Measurements from ENCODE around the gene S1PR4.
"Not testable (repeated sequence)": the region's sequence is repeated elsewhere in the genome, so short reads cannot be mapped to it uniquely, and the experiment has no call there.

S1PR4 gene

DNA sequence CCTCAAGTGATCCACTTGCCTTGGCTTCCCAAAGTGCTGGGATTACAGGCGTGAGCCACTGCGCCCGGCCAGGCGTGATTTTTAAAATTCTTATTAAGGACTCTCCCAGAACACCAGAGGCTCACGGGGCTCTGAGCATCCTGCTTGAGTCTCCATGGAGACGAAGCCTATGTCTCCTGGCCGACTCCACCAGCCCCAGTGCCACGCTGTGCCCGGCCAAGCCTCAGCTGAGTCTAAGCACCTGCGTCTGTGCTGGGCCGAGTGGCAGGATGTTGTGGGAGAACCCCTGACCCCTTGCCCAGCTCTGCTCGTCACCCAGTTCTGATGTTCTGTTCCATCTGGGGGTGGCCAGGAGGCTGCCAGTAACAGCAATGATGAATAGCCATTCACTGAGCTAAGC lies 42.0 kb downstream of the S1PR4 start:
- no peak for DNase-seq (ENCODE audit: low read depth, low spot score)

DNA sequence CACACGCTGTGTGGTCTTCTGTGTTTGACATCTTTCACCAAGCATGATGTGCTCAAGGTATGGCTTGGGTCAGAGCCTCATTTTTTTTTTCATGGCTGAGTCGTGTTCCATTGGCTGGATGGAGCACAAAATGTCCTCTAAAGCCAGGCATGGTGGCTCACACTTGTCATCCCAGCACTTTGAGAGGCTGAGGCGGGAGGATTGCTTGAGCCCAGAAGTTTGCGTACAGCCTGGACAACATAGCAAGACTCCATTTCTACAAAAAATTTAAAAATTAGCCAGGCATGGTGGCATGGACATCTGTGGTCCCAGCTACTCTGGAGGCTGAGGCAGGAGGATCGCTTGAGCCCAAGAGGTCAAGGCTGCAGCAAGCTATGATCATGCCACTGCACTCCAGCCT lies 43.0 kb downstream of the S1PR4 start:
- DNase-seq (ENCODE audit: low read depth, low spot score) = not testable (repeated sequence)

- no peak for DNase-seq (ENCODE audit: low read depth, low spot score)
Observed at GRCh38 chr19:3222709-3223108, 44.1 kb downstream of the S1PR4 start.

DNA sequence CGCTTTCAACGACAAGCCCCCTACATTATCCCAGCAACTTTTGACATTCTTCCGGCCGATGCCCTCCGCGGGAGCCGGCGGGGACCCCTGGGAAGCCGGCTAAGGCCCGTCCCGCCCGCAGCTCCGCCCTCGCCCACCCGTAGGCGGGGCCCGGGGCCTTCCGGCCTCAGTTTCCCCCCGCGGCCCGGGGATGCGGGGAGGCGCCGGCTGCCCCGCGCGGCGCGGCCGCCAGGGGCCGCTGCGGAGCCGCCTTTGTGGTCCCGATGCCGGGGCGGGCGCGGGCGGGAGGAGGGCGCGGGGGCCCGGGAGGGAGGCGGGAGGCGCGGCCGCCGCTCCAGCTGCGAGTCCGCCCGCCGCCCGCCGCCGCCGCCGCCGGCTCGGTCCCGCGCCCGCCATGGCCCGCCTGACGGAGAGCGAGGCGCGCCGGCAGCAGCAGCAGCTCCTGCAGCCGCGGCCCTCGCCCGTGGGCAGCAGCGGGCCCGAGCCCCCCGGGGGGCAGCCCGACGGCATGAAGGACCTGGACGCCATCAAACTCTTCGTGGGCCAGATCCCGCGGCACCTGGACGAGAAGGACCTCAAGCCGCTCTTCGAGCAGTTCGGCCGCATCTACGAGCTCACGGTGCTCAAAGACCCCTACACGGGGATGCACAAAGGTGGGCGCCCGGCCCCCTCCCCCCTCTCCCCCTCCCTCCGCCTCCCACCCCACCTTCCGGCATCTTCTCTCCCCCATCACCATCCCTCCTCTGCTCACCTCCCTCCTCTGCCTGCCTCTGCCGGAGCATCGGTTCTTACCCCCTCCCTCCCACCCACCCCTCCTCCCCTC lies 46.0 kb downstream of the S1PR4 start, which contains the start of gene CELF5:
CELF5 (plus strand) TSS at position 316 of the 823 bp plus-strand sequence; CDS start at position 395, 79 bp downstream.
- DNase-seq (ENCODE audit: low read depth, low spot score) = no peak

DNA sequence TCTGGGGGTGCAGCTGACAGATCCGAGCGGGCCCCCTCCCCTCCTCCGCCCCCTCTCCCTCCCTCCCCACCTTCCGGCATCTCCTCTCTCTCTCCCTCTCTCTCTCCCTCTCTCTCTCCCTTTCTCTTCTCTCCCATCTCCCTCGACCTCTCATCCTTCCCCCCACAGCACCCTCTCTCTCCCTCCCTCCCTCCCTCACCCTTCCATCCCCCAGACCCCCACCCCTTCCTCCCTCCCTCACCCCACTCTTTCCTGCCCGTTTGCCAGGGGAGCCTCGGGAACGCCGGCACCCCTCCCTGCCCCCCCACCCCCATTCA lies 46.6 kb downstream of the S1PR4 start:
- DNase-seq (ENCODE audit: low read depth, low spot score) = no peak

DNA sequence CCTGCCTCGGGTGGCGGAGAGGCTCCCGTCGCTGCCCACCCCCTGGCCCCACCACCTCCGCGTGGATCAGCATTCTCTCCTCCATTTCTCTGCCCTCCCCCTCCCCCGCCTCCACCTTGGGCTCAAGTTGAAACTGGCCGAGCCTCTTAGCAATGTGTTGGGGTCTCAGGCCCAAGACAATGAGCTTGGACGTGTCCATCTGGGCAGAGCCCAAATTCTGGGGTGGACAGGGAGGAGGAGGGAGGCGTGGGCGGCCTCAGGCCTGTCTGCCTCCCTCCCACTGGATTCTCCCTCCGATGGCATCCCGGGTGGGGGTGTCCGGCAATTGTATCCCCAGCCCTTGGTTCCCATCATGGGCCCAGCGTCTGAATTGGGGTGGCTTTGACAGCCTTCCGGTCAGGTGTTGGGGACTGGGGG lies 47.1 kb downstream of the S1PR4 start:
- no peak for DNase-seq (ENCODE audit: low read depth, low spot score)

GRCh38 chr19:3227054-3227626 lies 48.6 kb downstream of the S1PR4 start:
- DNase-seq (ENCODE audit: low read depth, low spot score) = no peak

- DNase-seq (ENCODE audit: low read depth, low spot score) = no peak
Observed at GRCh38 chr19:3229346-3229743, 50.8 kb downstream of the S1PR4 start.

All from smooth muscle cell of the brain vasculature (primary cell).